Ramos (cell line): Measurements from ENCODE around the gene OCIAD2.
"Not testable (repeated sequence)": the region's sequence is repeated elsewhere in the genome, so short reads cannot be mapped to it uniquely, and the experiment has no call there.

ENCODE experiments used
- in situ Hi-C: fragments of 300-500 bp; cut with MboI; formaldehyde crosslinking; loops from one replicate; pipeline ENCODE4 v1.14.3; 2022; ENCODE audit warnings: low sequenced_read_pairs; ENCODE audit not compliant: unreplicated experiment

OCIAD2 gene

DNA sequence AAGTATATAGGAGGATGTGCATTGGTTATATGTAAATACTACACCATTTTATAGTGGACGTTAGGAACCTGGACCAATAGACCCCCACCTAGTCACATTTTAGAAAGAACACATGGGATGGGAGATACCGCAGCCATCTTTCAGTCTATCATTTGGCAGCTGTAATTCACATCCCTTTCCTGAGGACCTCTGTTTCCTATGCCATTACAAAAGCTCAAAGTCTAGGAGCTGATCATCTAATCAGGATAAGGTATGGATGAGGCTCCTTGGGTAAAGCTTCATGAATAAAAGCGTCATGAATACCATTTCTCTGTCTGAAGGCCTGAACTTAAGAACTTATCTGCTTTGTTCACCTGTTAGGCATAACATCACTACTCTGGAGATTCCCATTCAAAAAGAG, 44.5 kb downstream of the OCIAD2 start:
- in situ Hi-C loops, result no loop called here

DNA sequence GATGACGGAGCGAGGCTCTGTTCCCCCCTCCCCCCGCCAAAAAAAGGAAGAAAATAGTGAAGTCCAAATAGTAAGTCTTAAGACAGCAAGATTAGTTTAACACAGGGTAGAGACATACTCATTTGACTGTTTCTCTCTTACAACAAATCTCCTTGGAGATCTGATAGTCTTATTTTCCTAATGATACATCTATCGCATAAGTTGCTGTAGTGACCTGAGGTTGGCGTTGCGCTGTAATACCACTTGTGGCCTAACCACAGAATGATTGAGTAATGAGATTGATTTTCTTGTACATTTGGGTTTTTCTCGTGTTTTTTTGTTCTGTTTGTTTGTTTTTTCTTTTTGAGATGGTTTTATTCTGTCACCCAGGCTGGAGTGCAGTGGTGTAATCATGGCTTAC, 48.4 kb downstream of the OCIAD2 start:
- in situ Hi-C loops, result no loop called here

DNA sequence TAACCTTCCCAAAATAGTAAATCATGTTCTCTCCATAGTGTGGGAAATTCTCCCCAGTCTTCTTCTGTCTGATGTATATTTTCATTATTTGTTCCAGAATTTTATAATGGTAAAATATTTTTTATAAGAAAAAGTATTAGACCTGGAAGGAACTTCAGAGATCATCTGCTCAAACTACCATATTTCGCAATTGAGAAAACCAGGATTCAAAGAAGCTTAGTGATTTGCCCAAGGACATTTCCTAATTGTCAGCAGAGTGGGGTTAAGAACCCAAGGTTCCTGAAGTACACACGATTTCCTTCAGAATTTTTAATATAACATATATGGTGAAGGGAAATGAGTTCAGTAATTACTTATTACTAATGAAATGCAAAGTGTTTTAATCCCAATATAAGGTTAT, 51.6 kb downstream of the OCIAD2 start:
- in situ Hi-C loops, result no loop called here

DNA sequence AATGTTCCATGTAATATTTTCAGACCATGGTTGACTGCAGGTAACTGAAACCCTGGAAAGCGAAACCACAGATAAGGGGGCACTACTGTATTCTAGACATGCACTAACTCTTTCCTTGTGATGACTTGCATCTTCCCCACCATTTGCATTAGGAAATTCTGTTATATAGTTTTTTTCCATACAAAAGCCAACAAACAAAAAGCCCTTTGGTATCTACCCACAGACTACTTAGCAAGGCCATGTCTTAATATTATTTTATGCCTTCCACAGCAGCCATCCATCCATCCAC, 52.2 kb downstream of the OCIAD2 start:
- in situ Hi-C loops, result no loop called here

GRCh38 chr4:48853604-48854394, 52.8 kb downstream of the OCIAD2 start:
- in situ Hi-C loops, result no loop called here

DNA sequence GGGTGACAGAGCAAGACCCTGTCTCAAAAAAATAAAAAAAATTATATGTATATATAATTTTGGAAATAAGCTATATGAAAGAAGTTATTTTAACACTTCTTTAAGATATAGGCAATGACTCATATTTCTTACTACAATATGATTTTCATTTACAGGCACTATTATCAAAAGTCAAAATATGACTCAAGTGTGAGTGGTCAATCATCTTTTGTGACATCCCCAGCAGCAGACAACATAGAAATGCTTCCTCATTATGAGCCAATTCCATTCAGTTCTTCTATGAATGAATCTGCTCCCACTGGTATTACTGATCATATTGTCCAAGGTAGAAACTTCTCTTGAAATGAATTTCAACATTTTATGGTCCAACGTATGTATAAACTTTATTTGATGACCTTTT, 54.9 kb downstream of the OCIAD2 start:
- in situ Hi-C loops, result no loop called here

DNA sequence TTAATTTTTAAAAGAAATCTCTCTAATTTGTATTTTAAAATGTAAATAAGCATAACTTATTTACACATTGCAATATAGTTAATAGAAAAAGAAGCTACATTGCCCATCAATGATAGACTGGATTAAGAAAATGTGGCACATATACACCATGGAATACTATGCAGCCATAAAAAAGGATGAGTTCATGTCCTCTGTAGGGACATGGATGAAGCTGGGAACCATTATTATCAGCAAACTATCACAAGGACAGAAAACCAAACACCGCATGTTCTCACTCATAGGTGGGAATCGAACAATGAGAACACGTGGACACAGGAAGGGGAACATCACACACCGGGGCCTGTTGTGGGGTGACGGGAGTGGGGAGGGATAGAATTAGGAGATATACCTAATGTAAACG, 57.8 kb downstream of the OCIAD2 start:
- in situ Hi-C loops, result not testable (repeated sequence)

- in situ Hi-C loops, result no loop called here
Observed at GRCh38 chr4:48844843-48845242, 61.7 kb downstream of the OCIAD2 start.

DNA sequence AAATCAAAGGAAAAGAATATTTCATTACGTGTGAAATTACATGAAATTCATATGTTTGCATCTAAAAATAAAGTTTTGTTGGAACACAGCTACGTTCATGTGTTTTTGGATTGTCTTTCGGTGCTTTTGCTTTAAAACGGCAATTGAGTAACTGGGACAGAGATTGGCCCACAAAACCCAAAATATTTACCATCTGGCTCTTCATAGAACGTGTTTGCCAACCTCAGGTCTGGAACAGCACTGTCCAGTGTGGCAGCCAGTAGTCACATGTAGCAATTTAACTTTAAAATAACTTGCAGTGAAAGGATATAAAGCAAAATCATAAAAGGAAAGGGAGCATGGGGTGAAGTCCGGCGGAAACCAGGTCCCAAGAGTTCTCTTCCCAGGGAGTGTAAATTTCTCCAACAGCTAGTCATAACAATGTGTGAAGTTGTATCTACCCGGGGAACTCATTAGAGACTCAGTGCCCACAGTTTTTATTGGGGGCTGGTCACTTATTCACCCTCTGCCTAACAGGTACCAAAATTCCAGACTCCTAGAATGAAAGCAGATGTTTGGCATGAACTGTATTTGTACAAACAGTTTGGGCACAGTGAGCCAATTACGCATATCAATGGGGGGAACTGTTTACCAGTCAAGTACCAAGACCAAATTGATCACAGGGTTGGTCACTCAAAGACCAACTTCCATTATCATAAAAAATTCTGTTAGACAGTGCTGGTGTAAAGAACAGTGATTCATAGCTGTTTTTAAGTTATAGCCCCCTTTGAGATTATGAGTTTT, 65.3 kb downstream of the OCIAD2 start:
- in situ Hi-C loops, result no loop called here

DNA sequence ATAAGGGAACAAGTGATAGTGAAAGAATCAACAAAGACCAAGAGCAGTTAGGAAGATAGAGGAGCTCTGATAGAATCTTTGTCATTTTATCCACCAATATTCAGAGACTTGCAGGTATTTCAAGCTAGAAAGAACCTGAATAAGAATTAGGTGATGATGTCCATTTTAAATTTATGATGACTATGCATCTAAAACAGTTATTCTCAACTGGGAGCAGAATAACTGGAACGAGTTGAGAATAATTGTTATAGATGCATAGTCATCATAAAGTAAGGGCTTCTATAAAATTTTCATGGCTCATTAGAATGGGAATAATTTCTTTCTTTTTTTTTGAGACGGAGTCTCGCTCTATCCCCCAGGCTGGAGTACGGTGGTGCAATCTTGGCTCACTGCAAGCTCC, 69.9 kb downstream of the OCIAD2 start:
- in situ Hi-C loops, result no loop called here
